Subcutaneous adipose tissue (tissue), 4 donors: Measurements from ENCODE around the gene FUZ. TPM values are rescaled to one million over a fixed set of nuclear protein-coding genes. Genes with fewer than 3 reads are reported as not detected.

Experiments
- CTCF ChIP-seq: fragments of 450-650 bp; IDR thresholded peaks from one replicate; pipeline ENCODE4 v1.5.1; 2016; ENCODE audit warnings: low read depth, mild to moderate bottlenecking, control low read depth, antibody characterized with exemption, moderate library complexity
- total RNA-seq, 4 donors: library from RNA; depleted of rRNA; stranded (reverse); fragments of >200 nt; gene quantifications; one replicate each; pipeline ENCODE4 v1.1.0, GENCODE V29; 2016

The FUZ gene
- total RNA-seq, 4 donors from 2014 or later = 6.7 to 18.6 (median 13.3) TPM

DNA sequence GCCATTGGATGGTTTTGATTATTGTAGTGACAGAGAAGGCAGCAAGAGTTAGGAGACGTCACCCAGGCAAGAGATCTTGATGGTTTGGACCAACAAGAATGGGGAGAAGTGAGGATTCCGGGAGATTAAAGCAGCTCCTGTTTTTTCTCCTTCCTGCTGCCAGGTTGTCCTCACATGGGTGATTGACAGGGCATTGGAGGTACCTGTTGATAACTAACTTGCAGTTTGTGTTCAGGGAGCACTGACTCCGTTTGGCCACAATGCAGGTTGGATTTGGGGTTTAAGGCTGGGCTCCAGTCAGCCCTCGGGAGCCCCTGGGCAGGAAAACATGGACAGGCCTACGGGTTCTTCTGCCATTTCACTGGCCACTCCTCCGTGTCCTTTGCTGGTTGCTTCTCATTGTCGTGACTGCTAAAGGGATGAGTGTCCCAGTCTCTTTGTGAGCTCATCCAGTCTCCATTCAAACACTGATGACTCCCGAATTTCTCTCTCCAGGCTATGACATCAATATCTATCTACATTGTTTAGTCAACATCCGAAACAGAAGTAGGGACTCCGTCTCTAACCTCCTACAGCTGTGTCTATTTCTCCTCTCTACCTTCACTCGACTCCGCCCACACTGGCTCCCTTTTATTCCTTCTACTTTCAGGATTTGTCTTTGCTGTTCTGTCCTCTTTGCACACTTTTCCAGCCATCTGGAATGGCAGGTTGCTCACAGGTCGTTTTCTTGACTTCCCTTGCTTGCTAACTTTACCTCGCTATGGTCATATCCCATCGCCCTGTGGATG, 36.5 kb upstream of the FUZ start:
- no peak for TF ChIP-seq CTCF

DNA sequence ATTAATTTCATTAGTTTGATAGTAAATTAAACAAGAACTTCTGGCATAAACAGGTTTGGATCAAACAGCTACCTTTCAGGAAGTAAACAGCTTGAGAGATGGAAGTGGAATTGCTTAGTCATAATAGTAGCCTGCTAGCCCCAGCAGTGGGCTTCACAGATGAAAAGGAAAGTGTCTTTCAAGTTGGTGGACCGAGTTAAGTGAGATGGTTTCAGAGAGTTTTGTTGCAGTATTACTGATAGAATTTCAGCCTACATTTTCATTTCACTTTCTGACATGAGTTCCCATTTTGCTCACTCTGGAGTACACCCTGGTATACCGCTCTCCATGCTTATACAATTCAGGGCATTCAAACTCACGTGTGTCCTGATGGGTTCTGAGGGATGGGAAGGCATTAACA, 35.8 kb upstream of the FUZ start:
- TF ChIP-seq CTCF = no peak

DNA sequence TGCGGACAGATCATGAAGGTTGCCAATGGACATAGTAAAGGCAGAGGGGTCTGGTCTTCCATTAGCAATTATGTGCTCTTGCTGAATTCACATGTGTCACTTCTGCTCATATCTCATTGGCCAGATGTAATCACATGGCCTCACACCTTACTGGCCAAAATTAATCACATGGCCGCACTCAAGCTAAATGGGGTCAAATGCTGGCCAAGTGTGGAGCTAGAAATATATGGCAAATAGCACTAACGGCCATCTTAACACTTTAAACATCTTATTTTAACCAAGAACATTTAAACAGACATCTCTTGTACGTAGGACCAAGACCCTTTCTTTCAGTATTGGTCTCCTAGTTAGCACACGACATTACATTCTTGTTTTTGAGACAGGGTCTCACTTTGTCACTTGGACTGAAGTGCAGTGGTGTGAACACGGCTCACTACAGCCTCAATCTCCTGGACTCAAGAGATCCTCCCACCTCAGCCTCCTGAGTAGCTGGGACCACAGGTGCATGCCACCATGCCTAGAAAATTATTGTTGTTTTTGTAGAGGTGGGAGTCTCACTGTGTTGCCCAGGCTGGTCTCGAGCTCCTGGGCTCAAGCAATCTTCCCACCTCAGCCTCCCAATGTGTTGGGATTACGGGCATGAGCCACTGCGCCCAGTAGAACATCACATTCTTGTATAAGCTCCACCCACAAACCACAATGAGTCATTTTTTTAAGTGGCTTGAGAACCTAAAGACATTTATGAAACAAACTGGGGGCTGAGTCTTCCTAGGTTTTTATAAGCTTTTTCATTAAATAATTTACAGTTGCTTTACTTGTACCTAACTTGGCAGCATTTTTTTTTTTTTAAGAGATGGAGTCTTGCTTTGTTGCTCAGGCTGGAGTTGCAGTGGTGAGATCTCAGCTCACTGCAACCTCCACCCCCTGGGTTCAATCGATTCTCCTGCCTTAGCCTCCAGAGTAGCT, 34.9 kb upstream of the FUZ start:
- TF ChIP-seq CTCF = no peak

GRCh38 chr19:49846408-49846807, 33.3 kb upstream of the FUZ start:
- TF ChIP-seq CTCF = no peak

DNA sequence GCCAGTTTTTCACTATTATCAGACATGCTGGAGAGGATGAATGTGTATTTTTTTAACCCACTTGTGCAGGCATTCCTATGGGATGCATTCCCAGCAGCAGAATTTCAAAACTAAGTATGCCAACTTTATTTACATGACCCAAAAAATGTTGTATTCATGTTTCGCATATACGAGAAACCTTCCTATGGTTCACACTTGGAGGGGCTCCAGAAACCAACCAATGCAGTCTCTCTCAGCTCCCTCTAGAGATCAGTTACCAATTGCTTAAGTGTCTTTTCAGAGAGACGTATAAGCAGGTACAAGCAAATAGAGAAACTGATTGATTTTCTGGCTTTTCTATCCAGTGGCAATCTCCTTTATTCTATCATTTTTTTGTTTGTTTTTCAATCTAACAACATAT, 32.3 kb upstream of the FUZ start:
- TF ChIP-seq CTCF = no peak

DNA sequence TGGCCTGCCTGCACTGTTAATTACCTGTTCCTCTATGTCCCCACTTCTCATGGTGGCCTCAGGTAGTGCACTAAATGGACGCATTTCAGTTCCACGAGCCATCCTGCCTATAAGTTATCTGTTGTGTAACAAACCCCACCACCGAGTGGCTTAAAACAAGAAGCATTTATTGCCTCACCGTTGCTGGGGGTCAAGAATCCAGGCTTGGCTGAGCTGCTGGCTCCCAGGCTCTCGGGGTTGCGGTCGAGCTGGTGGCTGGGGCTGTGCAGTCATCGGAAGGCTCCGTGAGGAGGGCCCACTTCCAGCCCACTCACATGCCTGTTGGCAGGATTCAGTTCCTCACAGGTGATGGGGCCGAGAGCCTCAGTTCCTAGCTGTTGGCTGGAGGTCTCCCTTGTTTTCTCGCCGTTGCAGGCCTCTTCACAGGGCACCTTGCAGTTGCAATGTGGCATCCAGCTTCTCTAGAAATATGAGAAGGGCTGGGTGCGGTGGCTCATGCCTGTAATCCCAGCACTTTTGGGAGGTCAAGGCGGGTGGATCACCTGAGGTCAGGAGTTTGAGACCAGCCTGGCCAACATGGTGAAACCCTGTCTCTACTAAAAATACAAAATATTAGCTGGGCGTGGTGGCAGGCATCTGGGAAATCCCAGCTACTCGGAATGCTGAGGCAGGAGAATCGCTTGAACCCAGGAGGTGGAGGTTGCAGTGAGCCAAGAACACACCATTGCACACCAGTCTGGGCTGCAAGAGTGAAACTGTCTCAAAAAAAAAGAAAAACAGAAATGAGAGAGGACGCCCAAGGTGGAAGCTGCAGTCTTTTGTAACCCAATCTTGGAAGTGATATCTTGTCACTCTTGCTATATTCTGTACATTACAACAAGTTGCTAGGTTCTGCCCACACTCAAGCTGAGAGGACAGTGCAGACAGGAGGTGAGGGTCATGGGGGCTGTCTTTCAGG, 31.3 kb upstream of the FUZ start:
- no peak for TF ChIP-seq CTCF
